Measurements from ENCODE around the gene VAV2. TPM values are rescaled to one million over a fixed set of nuclear protein-coding genes. Genes with fewer than 3 reads are reported as not detected.

VAV2 gene
- polyA plus RNA-seq, 1 of the 3 experiments (the other 2 are of a cell fraction): 14.9 TPM

DNA sequence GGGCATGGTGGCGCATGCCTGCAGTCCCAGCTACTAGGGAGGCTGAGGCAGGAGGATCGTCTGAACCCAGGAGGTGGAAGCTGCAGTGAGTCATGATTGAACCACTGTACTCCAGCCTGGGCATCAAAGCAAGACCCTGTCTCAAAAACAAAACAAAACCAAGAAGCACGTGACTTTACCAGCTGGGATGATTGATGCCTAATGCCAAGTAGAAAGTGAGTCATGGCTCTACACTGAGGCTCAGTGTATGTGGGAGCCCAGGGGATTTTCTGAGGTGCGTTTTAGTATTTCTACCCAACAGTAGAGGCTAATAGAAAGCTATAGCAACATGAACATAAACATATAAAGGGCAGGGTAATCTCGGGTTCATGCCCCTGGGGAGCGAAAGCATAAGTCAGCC is 19.3 kb upstream of the VAV2 start:
- H2AFZ ChIP-seq (ENCODE audit: low read depth): no peak overlapping the region
- no peak overlapping the region for H3K9ac ChIP-seq
- POLR2A ChIA-PET: no interaction called here
- H3F3A ChIP-seq (replicated peaks; ENCODE audit: insufficient read depth): no peaks in the 10 kb centered on the region
- H3K27me3 ChIP-seq (ENCODE audit: insufficient read depth): no peaks in the 10 kb centered on the region
- H3K79me2 ChIP-seq (ENCODE audit: insufficient read depth): no peaks in the 10 kb centered on the region
- CTCF ChIA-PET: interaction anchor here (1.0 kb wide), 1 partner anchor 229 kb away, joined by 3 read pairs; no protein-coding TSS in a partner anchor
- H3K4me3 ChIP-seq (ENCODE audit: low read depth in 2 of 2, low read length in 1 of 2): no peak overlapping the region; a peak in 1 of 4 replicates
- H3K4me2 ChIP-seq: no peak overlapping the region
- H3K4me1 ChIP-seq (ENCODE audit: control insufficient read depth in 1 of 2, insufficient read depth in 2 of 2, low read depth in 1 of 2, low read length in 1 of 2): peaks cover 0 to 17% of the 10 kb centered on the region in 2 experiments; a peak in 1 of 4 replicates
- TF ChIP-seq NFIC (IDR thresholded peaks at IDR 0.05; ENCODE audit: borderline replicate concordance): no peak
- TF ChIP-seq, protein P1, sequence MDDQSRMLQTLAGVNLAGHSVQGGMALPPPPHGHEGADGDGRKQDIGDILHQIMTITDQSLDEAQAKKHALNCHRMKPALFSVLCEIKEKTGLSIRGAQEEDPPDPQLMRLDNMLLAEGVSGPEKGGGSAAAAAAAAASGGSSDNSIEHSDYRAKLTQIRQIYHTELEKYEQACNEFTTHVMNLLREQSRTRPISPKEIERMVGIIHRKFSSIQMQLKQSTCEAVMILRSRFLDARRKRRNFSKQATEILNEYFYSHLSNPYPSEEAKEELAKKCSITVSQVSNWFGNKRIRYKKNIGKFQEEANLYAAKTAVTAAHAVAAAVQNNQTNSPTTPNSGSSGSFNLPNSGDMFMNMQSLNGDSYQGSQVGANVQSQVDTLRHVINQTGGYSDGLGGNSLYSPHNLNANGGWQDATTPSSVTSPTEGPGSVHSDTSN (IDR thresholded peaks at IDR 0.05): 0 out of 2 replicates have a peak, but pooled peaks have one; percentile 20
- TF ChIP-seq, protein P2, sequence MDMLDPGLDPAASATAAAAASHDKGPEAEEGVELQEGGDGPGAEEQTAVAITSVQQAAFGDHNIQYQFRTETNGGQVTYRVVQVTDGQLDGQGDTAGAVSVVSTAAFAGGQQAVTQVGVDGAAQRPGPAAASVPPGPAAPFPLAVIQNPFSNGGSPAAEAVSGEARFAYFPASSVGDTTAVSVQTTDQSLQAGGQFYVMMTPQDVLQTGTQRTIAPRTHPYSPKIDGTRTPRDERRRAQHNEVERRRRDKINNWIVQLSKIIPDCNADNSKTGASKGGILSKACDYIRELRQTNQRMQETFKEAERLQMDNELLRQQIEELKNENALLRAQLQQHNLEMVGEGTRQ (IDR thresholded peaks at IDR 0.05; ENCODE audit: borderline replicate concordance, low read depth, low read length): no peak
- TF ChIP-seq, protein P3, sequence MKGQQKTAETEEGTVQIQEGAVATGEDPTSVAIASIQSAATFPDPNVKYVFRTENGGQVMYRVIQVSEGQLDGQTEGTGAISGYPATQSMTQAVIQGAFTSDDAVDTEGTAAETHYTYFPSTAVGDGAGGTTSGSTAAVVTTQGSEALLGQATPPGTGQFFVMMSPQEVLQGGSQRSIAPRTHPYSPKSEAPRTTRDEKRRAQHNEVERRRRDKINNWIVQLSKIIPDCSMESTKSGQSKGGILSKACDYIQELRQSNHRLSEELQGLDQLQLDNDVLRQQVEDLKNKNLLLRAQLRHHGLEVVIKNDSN (IDR thresholded peaks at IDR 0.05; ENCODE audit: borderline replicate concordance, low read depth): 0 out of 2 replicates have a peak, but pooled peaks have one; percentile 21
- 58% methylated on average over 6 of the region's 6 CpGs for WGBS (ENCODE audit: low lambda C conversion rate)
- H3K9me3 ChIP-seq: no peaks in the 10 kb centered on the region
- H3K9me2 ChIP-seq: no peaks in the 10 kb centered on the region
- H3K27ac ChIP-seq (ENCODE audit: low read depth in 2 of 2, low read length in 1 of 2): no peak overlapping the region
- DNase-seq: no peak
- no peaks in the 10 kb centered on the region for H4K20me1 ChIP-seq (ENCODE audit: insufficient read depth)
- no peaks in the 10 kb centered on the region for H3K36me3 ChIP-seq (replicated peaks in 1 of 2; ENCODE audit: control insufficient read depth in 1 of 2, insufficient read depth in 2 of 2, low read length in 1 of 2)

DNA sequence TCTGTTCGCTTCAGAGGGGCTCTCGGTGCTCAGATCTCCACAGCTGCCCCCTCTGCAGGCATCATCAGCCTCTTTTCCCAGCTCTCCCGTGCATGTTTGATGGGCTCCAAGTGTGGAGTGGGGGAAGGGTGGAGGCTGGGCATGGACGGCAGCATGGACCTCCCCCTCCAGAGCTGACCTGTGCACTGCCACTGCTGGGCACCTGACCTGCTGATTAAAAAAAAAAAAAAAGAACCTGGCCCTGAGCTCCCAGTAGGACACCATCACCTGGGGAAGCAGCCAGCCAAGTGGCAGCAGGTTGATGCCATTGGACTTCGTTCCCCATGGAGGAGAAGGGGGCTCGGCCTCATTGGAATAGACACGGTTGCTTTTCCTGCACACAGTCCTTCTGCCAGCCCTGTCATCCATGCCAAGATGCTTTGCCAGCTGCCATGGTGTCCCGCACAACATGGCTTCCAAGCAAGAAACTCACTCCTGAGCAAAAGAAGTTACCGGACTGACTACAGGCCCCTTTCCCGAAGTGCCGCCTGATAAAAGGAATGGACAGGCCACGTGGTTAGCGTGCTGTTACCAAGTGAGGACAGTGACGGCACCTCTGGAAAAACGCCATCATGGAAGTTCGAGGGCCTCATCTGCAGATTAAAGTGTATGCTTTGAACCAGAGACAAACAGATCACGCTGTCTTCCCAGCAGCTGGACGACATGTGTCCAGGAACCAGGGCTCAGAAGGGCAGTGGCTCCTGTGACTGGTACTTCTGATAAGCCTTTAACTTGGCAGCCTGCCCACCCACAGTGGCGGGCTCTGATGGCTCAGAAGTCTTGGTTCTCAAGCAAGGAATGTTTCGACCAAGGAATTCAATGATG is 18.4 kb upstream of the VAV2 start:
- ChIA-PET POLR2A (no interaction called here), CTCF (interaction anchor here (1.0 kb wide), 1 partner anchor 217 kb away, joined by 3 read pairs; no protein-coding TSS in a partner anchor)
- Histone ChIP-seq H3K36me3 (replicated peaks in 1 of 2; ENCODE audit: control insufficient read depth in 1 of 2, insufficient read depth in 2 of 2, low read length in 1 of 2) (no peaks in the 10 kb centered on the region), H3K27me3 (ENCODE audit: insufficient read depth) (no peaks in the 10 kb centered on the region), H2AFZ (ENCODE audit: low read depth) (no peak overlapping the region), H3K9me3 (no peaks in the 10 kb centered on the region), H4K20me1 (ENCODE audit: insufficient read depth) (no peaks in the 10 kb centered on the region), H3K4me1 (ENCODE audit: control insufficient read depth in 1 of 2, insufficient read depth in 2 of 2, low read depth in 1 of 2, low read length in 1 of 2) (peaks cover 0 to 17% of the 10 kb centered on the region in 2 experiments; a peak in 1 of 4 replicates), H3K9ac (no peak overlapping the region), H3K4me3 (ENCODE audit: low read depth in 2 of 2, low read length in 1 of 2) (no peak overlapping the region), H3K9me2 (no peaks in the 10 kb centered on the region), H3K27ac (ENCODE audit: low read depth in 2 of 2, low read length in 1 of 2) (peak overlapping the region in 1 of 2 experiments; percentile 17; a peak in 1 of 4 replicates), H3K79me2 (ENCODE audit: insufficient read depth) (no peaks in the 10 kb centered on the region), H3K4me2 (no peak overlapping the region), H3F3A (replicated peaks; ENCODE audit: insufficient read depth) (no peaks in the 10 kb centered on the region)
- peak; percentile 66 for DNase-seq
- TF ChIP-seq TEAD4 (IDR thresholded peaks at IDR 0.05; ENCODE audit: borderline replicate concordance, insufficient read depth) (no peak), GATA2 (CRISPR knock-in tag; IDR thresholded peaks at IDR 0.05) (peak; percentile 40; the same call in 1 of the 2 replicates), RFX5 (IDR thresholded peaks at IDR 0.05; ENCODE audit: low read length) (no peak), TCF12 (IDR thresholded peaks at IDR 0.05) (0 out of 2 replicates have a peak, but pooled peaks have one; percentile 11)
- TF ChIP-seq, protein P4, sequence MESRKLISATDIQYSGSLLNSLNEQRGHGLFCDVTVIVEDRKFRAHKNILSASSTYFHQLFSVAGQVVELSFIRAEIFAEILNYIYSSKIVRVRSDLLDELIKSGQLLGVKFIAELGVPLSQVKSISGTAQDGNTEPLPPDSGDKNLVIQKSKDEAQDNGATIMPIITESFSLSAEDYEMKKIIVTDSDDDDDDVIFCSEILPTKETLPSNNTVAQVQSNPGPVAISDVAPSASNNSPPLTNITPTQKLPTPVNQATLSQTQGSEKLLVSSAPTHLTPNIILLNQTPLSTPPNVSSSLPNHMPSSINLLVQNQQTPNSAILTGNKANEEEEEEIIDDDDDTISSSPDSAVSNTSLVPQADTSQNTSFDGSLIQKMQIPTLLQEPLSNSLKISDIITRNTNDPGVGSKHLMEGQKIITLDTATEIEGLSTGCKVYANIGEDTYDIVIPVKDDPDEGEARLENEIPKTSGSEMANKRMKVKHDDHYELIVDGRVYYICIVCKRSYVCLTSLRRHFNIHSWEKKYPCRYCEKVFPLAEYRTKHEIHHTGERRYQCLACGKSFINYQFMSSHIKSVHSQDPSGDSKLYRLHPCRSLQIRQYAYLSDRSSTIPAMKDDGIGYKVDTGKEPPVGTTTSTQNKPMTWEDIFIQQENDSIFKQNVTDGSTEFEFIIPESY (IDR thresholded peaks at IDR 0.05; ENCODE audit: borderline replicate concordance, low read depth): no peak
- 49% methylated on average over 19 of the region's 20 CpGs for WGBS (ENCODE audit: low lambda C conversion rate)

Measured in SK-N-SH (cell line).